Dendritic cell treated with granulocyte-macrophage colony-stimulating factor and Interleukin-4, amounts not matched to agents 40 ng/mL and 50 ng/mL, for 4 days (primary cell): Measurements from ENCODE around the gene PASK.
"Not testable (repeated sequence)": the region's sequence is repeated elsewhere in the genome, so short reads cannot be mapped to it uniquely, and the experiment has no call there.

Experiments
- H3K27ac Mint-ChIP-seq: one replicate; pipeline ENCODE4 v1.8.0; 2022; ENCODE audit warnings: mild to moderate bottlenecking, mixed read lengths
- H3K27me3 Mint-ChIP-seq: one replicate; pipeline ENCODE4 v1.8.0; 2022; ENCODE audit warnings: mild to moderate bottlenecking, mixed read lengths
- H3K36me3 Mint-ChIP-seq: one replicate; pipeline ENCODE4 v1.8.0; 2022; ENCODE audit warnings: low read depth, mixed read lengths
- H3K4me1 Mint-ChIP-seq: one replicate; pipeline ENCODE4 v1.8.0; 2022; ENCODE audit warnings: low read depth, mixed read lengths
- H3K4me3 Mint-ChIP-seq: one replicate; pipeline ENCODE4 v1.8.0; 2022; ENCODE audit warnings: mild to moderate bottlenecking, moderate library complexity, mixed read lengths
- H3K9me3 Mint-ChIP-seq: one replicate; pipeline ENCODE4 v1.8.0; 2022; ENCODE audit warnings: mixed read lengths
- intact Hi-C: fragments of 100-400 bp; cut with micrococcal nuclease; formaldehyde crosslinking; loops from one replicate; pipeline ENCODE4 v1.15.0; 2022

PASK gene

GRCh38 chr2:241107031-241107783 lies 42.1 kb downstream of the PASK start:
- intact Hi-C loops, result no loop called here
- Mint-ChIP-seq H3K4me3 (no peak overlapping the region), H3K27me3 (no peaks in the 10 kb centered on the region), H3K9me3 (no peaks in the 10 kb centered on the region), H3K27ac (no peak overlapping the region), H3K4me1 (peaks cover 13% of the 10 kb centered on the region), H3K36me3 (peaks cover 15% of the 10 kb centered on the region)

GRCh38 chr2:241105641-241106040 lies 43.6 kb downstream of the PASK start:
- no peaks in the 10 kb centered on the region for H3K27me3 Mint-ChIP-seq
- no peak overlapping the region for H3K4me3 Mint-ChIP-seq
- intact Hi-C loops, result no loop called here
- H3K36me3 Mint-ChIP-seq, result peaks cover 14% of the 10 kb centered on the region
- peaks cover 23% of the 10 kb centered on the region for H3K4me1 Mint-ChIP-seq
- no peaks in the 10 kb centered on the region for H3K9me3 Mint-ChIP-seq
- H3K27ac Mint-ChIP-seq, result no peak overlapping the region

GRCh38 chr2:241104611-241105010 lies 44.7 kb downstream of the PASK start:
- H3K4me1 Mint-ChIP-seq, result peaks cover 23% of the 10 kb centered on the region
- H3K27ac Mint-ChIP-seq, H3K9me3 Mint-ChIP-seq, H3K4me3 Mint-ChIP-seq, H3K27me3 Mint-ChIP-seq: not testable (repeated sequence)
- peaks cover 18% of the 10 kb centered on the region for H3K36me3 Mint-ChIP-seq
- intact Hi-C loops, result loop anchor here (5.0 kb wide), 1 partner anchor 43 kb away; the partner anchor contains the start of gene PASK

DNA sequence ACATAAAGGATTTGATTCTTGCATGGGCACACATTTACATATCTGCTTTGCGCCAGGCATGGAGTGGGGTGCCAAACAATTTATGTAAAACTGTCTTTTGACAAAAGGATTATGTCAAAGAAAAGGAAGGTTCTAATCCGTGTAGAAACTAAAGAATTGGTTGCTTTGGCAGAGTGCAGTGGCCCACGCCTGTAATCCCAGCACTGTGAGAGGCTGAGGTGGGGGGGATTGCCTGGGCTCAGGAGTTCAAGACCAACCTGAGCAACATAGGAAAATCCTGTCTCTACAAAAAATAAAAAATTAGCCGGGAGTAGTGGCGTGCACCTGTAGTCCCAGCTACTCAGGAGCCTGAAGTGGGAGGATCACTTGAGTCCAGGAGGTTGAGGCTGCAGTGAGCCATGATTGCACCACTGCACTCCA lies 46.1 kb downstream of the PASK start:
- peaks cover 32% of the 10 kb centered on the region for H3K36me3 Mint-ChIP-seq

DNA sequence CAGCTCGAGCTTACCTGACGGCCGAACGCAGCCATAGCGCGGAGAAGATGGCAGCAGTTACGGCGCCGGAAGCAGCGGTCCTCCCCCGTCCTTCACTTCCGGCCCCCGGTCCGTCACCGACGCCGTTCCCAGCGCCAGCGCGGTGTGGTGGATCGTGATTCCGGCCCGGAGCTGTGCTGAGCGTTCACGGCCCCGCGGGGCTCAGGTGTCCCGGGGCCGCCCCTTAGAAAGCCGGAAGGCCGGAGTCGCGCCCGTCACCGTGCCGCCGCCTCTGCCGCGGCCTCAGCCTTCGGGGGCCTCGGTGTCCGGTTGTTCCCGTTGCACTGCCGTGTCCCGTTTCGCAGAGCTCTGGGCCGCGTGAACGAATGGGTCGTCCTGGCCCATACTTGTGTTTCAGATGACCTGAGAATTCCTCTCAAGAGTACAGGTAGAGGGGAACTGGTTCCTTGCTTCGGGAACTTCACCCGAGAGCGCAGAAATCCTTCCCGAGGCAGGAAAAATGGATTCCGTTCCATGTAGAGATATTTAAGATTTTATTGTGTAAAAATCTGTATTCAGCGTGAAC lies 47.0 kb downstream of the PASK start, which contains the start of gene MTERF4:
Gene MTERF4 (minus strand): TSS at position 49 of the 565 bp plus-strand sequence. CDS start 14 bp downstream, at position 35.
- H3K27ac Mint-ChIP-seq, result peak within 1 kb of the TSS; percentile 91
- H3K36me3 Mint-ChIP-seq, result peaks cover 40% of the 10 kb centered on the region
- intact Hi-C loops, result loop anchor here (5.0 kb wide), 1 partner anchor 45 kb away; the partner anchor contains the start of gene PASK
- H3K4me1 Mint-ChIP-seq, result peaks cover 25% of the 10 kb centered on the region
- H3K9me3 Mint-ChIP-seq, result no peaks in the 10 kb centered on the region
- peak within 1 kb of the TSS; percentile 93 for H3K4me3 Mint-ChIP-seq
- H3K27me3 Mint-ChIP-seq, result no peaks in the 10 kb centered on the region

More for the DNA sequence above, 46.1 kb downstream of the PASK start:
- peaks cover 25% of the 10 kb centered on the region for H3K4me1 Mint-ChIP-seq
- H3K9me3 Mint-ChIP-seq, result no peaks in the 10 kb centered on the region
- intact Hi-C loops, result loop anchor here (5.0 kb wide), 1 partner anchor 44 kb away; the partner anchor contains the start of gene PASK
- no peaks in the 10 kb centered on the region for H3K27me3 Mint-ChIP-seq
- peak overlapping the region; percentile 93 for H3K4me3 Mint-ChIP-seq
- peak overlapping the region; percentile 91 for H3K27ac Mint-ChIP-seq

- Mint-ChIP-seq H3K36me3 (peaks cover 69% of the 10 kb centered on the region), H3K9me3 (no peaks in the 10 kb centered on the region), H3K4me3 (no peak overlapping the region), H3K4me1 (peaks cover 30% of the 10 kb centered on the region), H3K27me3 (no peaks in the 10 kb centered on the region), H3K27ac (no peak overlapping the region)
- intact Hi-C loops, result no loop called here
These were observed 50.0 kb downstream of the PASK start for GRCh38 chr2:241099246-241099645.

DNA sequence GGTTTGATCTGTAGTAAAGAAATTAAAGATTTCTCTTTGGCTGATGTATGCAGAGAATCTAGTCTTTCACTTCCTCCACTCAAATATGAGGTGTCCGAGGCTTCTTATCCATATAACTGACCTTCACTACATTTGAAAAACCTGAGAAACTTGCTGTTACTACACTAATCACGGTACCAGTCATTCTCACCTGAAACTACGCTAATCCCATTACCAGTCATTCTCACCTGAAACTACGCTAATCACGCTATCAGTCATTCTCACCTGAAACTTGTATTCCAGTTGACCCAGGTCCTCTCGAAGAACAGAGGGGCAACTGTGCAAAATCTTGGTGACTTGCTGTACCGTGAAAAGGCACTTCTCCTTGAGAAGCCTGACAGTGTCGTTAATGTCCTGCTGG lies 52.3 kb downstream of the PASK start:
- Mint-ChIP-seq H3K4me1 (peaks cover 24% of the 10 kb centered on the region), H3K36me3 (peaks cover 78% of the 10 kb centered on the region), H3K4me3 (no peak overlapping the region), H3K9me3 (no peaks in the 10 kb centered on the region), H3K27me3 (no peaks in the 10 kb centered on the region), H3K27ac (no peak overlapping the region)
- intact Hi-C loops, result no loop called here

DNA sequence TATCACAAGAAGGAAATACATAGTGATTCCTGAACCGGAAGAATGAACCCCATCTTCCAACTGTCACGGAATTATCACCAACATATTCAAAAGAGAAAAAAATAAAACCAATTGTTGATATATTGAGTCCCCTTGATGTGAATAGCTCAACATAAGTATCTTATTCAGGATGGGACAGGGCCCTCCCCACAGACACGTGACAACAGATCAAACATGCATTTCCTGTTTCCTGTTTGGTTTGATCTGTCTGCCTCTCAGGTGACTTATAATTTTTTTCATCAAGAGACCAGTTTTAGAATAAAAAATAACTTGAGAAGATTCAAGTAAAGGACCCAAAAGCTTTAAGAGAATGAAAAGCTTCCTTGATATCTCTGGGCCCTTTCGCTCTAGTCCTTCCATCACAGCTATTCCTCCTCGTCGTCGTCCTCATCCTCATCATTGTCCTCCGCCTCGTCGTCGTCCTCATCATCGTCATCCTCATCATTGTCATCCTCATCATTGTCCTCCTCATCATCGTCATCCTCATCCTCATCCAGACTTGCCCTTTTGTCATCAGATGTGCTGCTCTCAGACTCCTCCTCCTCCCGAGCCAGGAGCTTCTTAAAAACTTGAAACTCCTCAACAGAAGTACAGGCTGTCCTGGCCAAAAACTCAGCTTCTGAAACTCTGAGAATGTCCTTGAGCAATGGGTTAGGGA lies 53.5 kb downstream of the PASK start:
- Mint-ChIP-seq H3K36me3 (peaks cover 84% of the 10 kb centered on the region), H3K9me3 (no peaks in the 10 kb centered on the region), H3K27ac (no peak overlapping the region), H3K4me1 (peaks cover 15% of the 10 kb centered on the region), H3K4me3 (no peak overlapping the region), H3K27me3 (no peaks in the 10 kb centered on the region)
- intact Hi-C loops, result no loop called here

DNA sequence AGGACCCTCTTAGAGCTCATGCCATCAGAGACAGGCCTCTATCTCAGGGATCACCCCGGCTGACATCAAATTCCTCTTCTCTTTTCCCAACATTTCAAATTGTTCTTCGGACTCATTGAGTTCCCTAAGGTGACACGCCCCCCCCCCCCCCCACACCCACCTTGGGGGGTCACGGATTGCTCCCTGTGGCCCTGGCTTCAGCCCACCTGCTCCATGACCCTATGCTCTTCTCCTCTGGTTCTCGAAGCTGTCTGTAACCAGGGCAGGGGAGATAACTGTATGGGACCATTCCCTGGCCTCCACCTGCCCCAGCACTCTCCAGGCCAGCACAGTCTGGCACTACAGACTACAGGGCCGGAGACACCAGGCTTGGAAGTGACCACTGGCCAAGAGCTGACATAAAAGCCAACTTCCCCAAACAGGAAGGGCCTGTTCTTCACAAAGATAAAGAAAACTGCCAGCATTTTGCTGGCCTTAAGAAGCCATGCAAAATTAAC lies 54.3 kb downstream of the PASK start:
- no peak overlapping the region for H3K27ac Mint-ChIP-seq
- intact Hi-C loops, result no loop called here
- H3K36me3 Mint-ChIP-seq, result peaks cover 89% of the 10 kb centered on the region
- H3K9me3 Mint-ChIP-seq, result no peaks in the 10 kb centered on the region
- H3K27me3 Mint-ChIP-seq, result no peaks in the 10 kb centered on the region
- peaks cover 14% of the 10 kb centered on the region for H3K4me1 Mint-ChIP-seq
- no peak overlapping the region for H3K4me3 Mint-ChIP-seq

DNA sequence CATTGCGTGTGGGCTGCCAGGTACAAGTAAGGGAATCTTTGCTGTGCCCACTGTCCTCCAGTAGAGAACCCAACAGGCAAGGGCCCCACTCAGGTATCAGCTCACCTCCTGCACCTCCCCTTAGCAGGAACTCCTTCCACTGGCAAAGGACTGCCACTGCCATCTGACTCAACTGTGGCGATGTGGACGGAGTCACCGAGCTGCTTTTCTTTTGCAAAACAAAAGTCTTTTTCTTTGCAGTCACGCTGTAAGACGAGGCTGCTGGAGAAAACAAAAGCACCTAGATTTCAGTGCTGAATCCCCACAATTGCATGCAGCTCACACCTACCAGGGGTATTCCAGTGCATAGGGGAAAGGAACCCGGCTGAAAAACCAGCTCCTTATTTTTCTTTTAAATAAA lies 55.1 kb downstream of the PASK start:
- Mint-ChIP-seq H3K27me3 (no peaks in the 10 kb centered on the region), H3K36me3 (peaks cover 87% of the 10 kb centered on the region), H3K4me3 (no peak overlapping the region), H3K9me3 (no peaks in the 10 kb centered on the region), H3K27ac (no peak overlapping the region), H3K4me1 (peaks cover 13% of the 10 kb centered on the region)
- intact Hi-C loops, result no loop called here

GRCh38 chr2:241093133-241093781 lies 56.0 kb downstream of the PASK start:
- intact Hi-C loops, H3K9me3 Mint-ChIP-seq, H3K4me3 Mint-ChIP-seq, H3K27me3 Mint-ChIP-seq, H3K4me1 Mint-ChIP-seq, H3K27ac Mint-ChIP-seq: not testable (repeated sequence)
- H3K36me3 Mint-ChIP-seq, result peaks cover 87% of the 10 kb centered on the region

- no peak overlapping the region for H3K4me3 Mint-ChIP-seq
- H3K27ac Mint-ChIP-seq, result no peak overlapping the region
- no peaks in the 10 kb centered on the region for H3K9me3 Mint-ChIP-seq
- peaks cover 89% of the 10 kb centered on the region for H3K36me3 Mint-ChIP-seq
- H3K4me1 Mint-ChIP-seq, result peaks cover 5% of the 10 kb centered on the region
- no peaks in the 10 kb centered on the region for H3K27me3 Mint-ChIP-seq
- intact Hi-C loops, result no loop called here
These were observed 56.6 kb downstream of the PASK start for GRCh38 chr2:241092677-241093076.

DNA sequence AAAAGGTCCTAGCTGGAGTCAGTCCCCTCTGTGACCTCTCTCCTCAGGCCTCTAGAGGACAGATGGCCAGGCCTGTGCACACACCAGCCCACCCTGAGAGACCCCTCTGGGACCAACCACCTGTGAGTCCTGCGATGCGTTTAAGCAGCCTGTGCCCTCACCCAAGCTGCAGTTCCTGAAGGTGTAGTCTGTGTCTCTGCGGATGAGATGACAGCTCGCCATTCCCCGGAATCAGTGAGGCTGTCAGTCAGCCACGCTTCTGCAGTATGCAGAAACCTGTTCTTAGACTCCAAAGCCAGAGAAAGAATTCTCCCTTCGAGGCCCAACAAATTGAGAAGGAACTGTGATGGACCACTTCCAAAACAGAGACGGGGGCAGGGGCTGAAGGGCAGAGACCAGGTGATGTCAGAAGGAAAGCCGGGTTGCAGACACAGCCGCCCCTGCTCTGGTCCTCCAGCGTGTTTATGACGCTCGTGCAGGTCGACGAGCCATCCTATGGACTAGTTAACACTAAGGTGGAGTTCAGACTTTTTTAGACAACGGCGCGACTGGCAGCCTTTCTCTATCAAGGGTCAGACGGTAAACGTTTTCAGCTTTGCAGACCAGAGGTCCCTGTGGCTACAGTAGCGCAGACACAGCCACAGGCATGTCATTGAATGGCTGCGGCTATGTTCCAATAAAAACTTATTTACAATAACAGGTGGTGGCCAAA lies 57.4 kb downstream of the PASK start:
- no peaks in the 10 kb centered on the region for H3K9me3 Mint-ChIP-seq
- no peak overlapping the region for H3K4me3 Mint-ChIP-seq
- peaks cover 5% of the 10 kb centered on the region for H3K4me1 Mint-ChIP-seq
- peaks cover 89% of the 10 kb centered on the region for H3K36me3 Mint-ChIP-seq
- intact Hi-C loops, result no loop called here
- no peak overlapping the region for H3K27ac Mint-ChIP-seq
- H3K27me3 Mint-ChIP-seq, result no peaks in the 10 kb centered on the region
